ENCODE data around the gene CXXC5.

The CXXC5 gene

DNA sequence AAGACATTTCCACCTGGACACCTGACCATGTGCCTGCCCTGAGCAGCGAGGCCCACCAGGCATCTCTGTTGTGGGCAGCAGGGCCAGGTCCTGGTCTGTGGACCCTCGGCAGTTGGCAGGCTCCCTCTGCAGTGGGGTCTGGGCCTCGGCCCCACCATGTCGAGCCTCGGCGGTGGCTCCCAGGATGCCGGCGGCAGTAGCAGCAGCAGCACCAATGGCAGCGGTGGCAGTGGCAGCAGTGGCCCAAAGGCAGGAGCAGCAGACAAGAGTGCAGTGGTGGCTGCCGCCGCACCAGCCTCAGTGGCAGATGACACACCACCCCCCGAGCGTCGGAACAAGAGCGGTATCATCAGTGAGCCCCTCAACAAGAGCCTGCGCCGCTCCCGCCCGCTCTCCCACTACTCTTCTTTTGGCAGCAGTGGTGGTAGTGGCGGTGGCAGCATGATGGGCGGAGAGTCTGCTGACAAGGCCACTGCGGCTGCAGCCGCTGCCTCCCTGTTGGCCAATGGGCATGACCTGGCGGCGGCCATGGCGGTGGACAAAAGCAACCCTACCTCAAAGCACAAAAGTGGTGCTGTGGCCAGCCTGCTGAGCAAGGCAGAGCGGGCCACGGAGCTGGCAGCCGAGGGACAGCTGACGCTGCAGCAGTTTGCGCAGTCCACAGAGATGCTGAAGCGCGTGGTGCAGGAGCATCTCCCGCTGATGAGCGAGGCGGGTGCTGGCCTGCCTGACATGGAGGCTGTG lies 32.4 kb downstream of the CXXC5 start:
- DNase-seq (ENCODE audit: insufficient read length): no peak
- FAIRE-seq: no peak
- no peak for TF ChIP-seq POLR2AphosphoS5 (IDR thresholded peaks at IDR 0.05; ENCODE audit: low read depth, low read length)
- TF ChIP-seq TAF1 (IDR thresholded peaks at IDR 0.05; ENCODE audit: borderline replicate concordance, low read depth, low read length): no peak
- TF ChIP-seq POLR2A (IDR thresholded peaks at IDR 0.05; ENCODE audit: low read depth, low read length): no peak

DNA sequence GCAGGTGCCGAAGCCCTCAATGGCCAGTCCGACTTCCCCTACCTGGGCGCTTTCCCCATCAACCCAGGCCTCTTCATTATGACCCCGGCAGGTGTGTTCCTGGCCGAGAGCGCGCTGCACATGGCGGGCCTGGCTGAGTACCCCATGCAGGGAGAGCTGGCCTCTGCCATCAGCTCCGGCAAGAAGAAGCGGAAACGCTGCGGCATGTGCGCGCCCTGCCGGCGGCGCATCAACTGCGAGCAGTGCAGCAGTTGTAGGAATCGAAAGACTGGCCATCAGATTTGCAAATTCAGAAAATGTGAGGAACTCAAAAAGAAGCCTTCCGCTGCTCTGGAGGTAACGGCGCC lies 32.9 kb downstream of the CXXC5 start:
- FAIRE-seq (no peak), DNase-seq (ENCODE audit: insufficient read length) (no peak)
- TF ChIP-seq POLR2A (IDR thresholded peaks at IDR 0.05; ENCODE audit: low read depth, low read length) (no peak), POLR2AphosphoS5 (IDR thresholded peaks at IDR 0.05; ENCODE audit: low read depth, low read length) (no peak)

DNA sequence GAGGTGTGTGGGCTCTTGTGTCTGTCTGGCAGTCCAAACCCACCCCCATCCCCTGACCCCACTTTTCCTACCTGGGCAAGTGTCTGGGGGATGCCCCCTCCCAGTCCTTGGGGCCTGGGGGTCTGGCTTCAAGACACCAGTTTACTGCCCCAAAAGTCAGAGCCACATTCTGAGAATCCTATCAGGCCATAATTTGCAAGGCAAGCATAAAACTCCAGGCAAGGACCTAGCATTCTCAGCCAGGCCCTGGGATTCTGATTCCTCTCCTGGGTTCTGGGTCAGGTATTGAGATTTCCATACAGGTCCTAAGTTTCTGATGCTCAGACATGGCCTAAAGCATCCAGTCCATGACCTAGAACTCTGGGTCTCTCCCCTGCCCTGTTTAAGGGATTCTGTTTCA lies 33.3 kb downstream of the CXXC5 start:
- FAIRE-seq (no peak), DNase-seq (ENCODE audit: insufficient read length) (no peak)
- no peak for TF ChIP-seq POLR2AphosphoS5 (IDR thresholded peaks at IDR 0.05; ENCODE audit: low read depth, low read length)
- no peak for TF ChIP-seq POLR2A (IDR thresholded peaks at IDR 0.05; ENCODE audit: low read depth, low read length)

DNA sequence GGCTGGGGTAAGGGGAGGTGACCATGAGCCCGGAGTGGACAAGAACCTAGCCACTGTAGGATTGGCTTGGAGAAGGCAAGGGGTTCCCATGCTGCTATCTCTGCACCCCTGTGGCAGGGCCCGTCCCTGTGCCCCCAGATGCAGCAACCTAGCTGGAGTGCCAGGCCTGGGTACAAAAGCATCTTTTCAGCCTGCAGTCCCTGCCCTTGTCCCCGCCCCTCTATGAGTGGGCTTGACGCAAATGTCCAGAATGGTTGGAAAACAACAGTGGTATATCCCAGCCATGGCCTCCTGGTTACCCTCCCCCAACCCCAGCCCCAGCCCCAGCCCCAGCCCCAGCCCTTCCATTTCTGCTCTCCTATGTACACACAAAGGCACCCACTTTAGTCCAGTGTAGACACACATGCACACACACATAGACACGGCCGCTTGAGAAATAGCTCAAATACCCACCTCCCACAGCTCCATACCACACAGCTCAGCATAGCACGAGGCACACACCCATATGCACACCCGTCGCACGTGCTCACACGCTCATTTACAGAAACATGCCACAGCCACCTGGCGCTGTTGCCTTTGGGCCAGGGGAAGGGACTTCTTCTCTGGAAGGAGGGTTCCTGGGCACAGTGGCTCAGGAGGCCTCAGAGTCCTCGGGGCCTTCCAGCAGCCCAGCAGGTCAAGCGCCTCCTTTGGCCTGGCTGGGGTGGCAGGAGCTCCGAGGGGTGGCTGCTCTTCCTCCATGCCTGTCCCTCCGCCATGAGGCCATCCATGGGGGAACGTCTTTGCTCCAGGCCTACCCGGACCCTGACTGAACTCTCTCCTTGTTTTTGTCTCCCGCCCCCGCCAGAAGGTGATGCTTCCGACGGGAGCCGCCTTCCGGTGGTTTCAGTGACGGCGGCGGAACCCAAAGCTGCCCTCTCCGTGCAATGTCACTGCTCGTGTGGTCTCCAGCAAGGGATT lies 34.1 kb downstream of the CXXC5 start:
- TF ChIP-seq POLR2AphosphoS5 (IDR thresholded peaks at IDR 0.05; ENCODE audit: low read depth, low read length) (no peak), POLR2A (IDR thresholded peaks at IDR 0.05; ENCODE audit: low read depth, low read length) (no peak), TAF1 (IDR thresholded peaks at IDR 0.05; ENCODE audit: borderline replicate concordance, low read depth, low read length) (no peak)
- DNase-seq (ENCODE audit: insufficient read length): no peak
- no peak for FAIRE-seq

DNA sequence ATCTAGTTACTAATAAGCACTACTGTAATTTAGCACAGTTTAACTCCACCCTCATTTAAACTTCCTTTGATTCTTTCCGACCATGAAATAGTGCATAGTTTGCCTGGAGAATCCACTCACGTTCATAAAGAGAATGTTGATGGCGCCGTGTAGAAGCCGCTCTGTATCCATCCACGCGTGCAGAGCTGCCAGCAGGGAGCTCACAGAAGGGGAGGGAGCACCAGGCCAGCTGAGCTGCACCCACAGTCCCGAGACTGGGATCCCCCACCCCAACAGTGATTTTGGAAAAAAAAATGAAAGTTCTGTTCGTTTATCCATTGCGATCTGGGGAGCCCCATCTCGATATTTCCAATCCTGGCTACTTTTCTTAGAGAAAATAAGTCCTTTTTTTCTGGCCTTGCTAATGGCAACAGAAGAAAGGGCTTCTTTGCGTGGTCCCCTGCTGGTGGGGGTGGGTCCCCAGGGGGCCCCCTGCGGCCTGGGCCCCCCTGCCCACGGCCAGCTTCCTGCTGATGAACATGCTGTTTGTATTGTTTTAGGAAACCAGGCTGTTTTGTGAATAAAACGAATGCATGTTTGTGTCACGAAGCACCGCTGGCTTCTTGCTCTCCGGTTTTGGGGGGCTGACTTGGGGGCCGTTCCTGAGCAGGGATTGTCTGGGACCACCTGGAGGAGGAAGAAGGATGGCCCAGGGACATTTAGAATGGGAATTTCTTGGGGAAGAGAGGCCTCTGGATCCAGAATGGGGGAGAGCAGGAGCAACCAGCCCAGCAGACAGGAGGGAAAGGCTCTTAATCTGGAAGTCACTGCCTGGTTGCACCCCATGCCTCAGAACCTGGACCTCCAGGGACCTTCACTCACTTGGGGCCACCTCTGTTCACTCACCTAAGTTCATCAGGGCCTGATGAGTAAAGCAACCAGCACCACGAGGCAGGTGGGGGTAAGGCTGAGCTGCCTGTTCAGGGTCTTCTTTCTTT lies 35.4 kb downstream of the CXXC5 start:
- TF ChIP-seq POLR2AphosphoS5 (IDR thresholded peaks at IDR 0.05; ENCODE audit: low read depth, low read length) (no peak), TAF1 (IDR thresholded peaks at IDR 0.05; ENCODE audit: borderline replicate concordance, low read depth, low read length) (no peak), POLR2A (IDR thresholded peaks at IDR 0.05; ENCODE audit: low read depth, low read length) (no peak)
- no peak for DNase-seq (ENCODE audit: insufficient read length)
- no peak for FAIRE-seq

DNA sequence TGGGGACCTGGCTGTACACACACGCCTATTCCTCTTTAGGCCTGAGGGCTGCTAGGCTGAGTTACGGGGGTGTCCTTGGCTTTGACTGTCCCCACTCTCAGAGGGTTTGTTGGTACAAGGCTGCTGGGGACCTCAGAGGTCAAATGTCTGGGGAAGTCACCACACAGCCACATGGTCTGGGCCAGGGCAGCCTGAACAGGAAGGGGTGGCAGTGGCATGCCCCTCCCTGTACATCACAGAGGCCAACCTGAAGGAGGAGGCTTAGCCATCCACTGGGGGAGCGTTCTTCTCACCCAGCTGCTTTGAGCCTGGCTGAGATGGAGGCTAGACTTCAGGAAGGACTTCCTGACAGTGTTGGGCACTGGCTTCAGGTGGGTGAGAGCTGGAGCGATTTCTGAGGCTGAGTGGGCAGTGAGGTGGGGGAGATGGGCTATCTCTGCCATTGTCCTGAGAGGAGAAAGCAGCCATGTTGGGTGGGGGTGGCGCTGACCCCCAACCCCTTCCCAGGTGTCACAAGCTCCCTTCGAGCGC lies 36.3 kb downstream of the CXXC5 start:
- no peak for TF ChIP-seq TAF1 (IDR thresholded peaks at IDR 0.05; ENCODE audit: borderline replicate concordance, low read depth, low read length)
- TF ChIP-seq POLR2A (IDR thresholded peaks at IDR 0.05; ENCODE audit: low read depth, low read length): no peak
- TF ChIP-seq POLR2AphosphoS5 (IDR thresholded peaks at IDR 0.05; ENCODE audit: low read depth, low read length): no peak
- DNase-seq (ENCODE audit: insufficient read length) (no peak), FAIRE-seq (no peak)

DNA sequence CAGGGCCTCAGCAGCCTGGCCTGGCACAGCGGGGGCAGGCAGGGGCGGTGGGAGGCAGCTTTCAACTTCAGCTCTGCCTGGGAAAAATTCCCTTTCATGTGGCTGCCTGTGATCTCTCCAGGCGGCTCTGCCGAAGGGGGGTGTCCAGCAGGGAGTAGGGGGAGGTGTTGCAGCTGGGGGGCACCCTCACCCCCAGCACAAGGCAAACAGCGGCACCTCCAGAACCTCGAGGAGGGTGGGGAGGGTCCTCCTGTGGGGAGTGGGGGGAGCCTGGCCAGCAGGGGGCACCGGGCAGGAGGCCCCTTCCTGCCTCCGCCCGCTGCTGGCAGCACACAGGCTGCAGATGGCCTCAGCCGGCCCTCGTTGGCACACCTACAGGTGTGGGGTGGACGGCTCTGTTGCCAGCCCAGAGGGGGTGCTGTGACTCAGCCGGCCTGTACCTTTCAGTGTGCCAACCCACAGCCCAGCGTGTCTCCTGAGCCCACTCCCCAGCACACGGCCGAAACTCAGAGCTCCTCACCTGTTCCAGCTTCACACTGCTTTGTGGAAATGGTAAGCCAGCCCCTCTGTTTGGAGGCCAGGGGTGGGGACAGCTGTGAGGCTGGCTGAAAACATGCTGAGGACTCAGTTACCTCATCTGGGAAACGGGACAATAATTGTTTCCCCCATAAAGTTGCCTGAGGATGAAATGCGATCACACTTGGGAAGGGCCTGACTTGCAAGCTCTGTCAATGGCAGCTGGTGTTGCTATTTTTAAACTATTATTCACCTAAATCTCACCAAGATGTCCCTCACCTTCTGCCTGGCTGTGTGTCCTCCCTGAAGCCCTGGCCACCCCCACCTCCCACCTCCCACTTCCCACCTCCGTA lies 37.0 kb downstream of the CXXC5 start:
- no peak for FAIRE-seq
- no peak for DNase-seq (ENCODE audit: insufficient read length)
- TF ChIP-seq POLR2AphosphoS5 (IDR thresholded peaks at IDR 0.05; ENCODE audit: low read depth, low read length) (no peak; the same call in 1 of the 2 replicates), TAF1 (IDR thresholded peaks at IDR 0.05; ENCODE audit: borderline replicate concordance, low read depth, low read length) (no peak), POLR2A (IDR thresholded peaks at IDR 0.05; ENCODE audit: low read depth, low read length) (no peak)

DNA sequence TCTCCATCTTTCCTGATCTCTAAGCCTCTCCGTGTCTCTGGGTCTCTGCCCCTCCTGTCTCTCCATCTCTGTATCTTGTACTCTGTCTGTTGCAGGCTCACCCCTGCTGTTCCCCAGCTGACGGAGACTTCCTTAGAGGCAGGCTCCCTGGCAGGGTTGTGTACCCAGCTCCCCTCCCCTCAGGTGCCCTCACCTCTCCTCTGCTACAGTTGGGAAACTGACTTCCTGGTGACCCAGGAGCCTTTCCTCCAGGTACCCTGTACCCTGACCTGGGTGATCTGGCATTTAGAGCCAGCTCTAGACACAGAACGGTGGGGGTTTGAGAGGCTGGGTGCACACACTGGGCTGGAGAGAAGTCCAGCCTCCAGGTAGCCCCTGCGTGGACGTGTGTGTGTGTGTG lies 37.7 kb downstream of the CXXC5 start:
- TF ChIP-seq POLR2AphosphoS5 (IDR thresholded peaks at IDR 0.05; ENCODE audit: low read depth, low read length) (no peak), TAF1 (IDR thresholded peaks at IDR 0.05; ENCODE audit: borderline replicate concordance, low read depth, low read length) (no peak), POLR2A (IDR thresholded peaks at IDR 0.05; ENCODE audit: low read depth, low read length) (no peak)
- FAIRE-seq: no peak
- no peak for DNase-seq (ENCODE audit: insufficient read length)

DNA sequence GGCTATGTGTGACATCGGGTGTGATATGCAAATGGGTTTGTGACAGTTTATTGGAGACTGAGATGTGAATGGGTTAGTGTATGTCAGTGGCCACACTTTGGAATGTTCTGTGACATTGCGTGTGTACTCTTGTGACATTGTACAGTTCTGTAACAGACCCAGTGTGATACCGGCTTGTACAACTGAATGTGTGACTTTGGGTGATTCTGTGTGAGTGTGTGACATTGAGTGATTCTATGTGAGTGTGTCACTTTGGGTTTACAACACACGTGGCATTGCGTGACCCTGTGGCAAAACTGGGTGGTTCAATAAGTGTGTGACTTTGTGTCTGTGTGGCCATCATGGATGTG lies 38.2 kb downstream of the CXXC5 start:
- FAIRE-seq (no peak), DNase-seq (ENCODE audit: insufficient read length) (no peak)
- TF ChIP-seq POLR2AphosphoS5 (IDR thresholded peaks at IDR 0.05; ENCODE audit: low read depth, low read length) (no peak), TAF1 (IDR thresholded peaks at IDR 0.05; ENCODE audit: borderline replicate concordance, low read depth, low read length) (no peak), POLR2A (IDR thresholded peaks at IDR 0.05; ENCODE audit: low read depth, low read length) (no peak)

DNA sequence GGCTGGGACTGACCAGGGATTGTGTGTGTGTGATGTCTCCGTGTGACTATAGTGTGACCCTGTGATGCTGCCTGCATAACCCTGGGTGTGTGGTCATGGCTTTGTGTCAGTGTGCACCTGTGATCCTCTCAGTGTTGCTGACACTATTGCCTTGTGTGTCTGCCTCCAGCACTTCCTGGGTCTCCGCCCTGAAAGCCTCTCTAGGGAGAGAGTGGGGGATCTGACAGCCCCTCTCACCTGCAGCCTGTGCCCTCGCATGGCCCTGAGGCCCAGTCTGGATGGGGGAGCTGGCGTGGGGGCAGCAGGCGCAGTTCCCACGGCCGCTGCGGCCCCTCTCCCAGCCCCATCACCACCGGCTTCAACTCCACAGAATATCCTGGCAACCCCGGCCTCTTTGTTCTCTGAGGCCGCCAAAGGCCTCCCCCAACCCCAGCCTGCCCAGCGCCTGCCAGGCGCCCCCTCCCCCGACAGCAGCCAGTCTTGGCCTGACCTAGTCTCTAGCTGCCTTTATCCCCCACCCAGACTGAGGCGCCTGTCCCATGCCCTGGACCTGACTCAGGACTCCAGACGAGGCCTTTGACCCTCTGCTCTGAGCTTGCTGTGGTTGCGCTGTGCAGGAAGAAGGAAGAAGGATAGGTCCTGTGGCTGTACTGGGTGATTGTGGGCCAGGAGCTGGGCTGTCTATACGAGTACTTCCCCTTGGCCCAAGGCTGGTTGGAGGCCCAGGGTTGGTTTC lies 38.7 kb downstream of the CXXC5 start:
- no peak for DNase-seq (ENCODE audit: insufficient read length)
- TF ChIP-seq POLR2AphosphoS5 (IDR thresholded peaks at IDR 0.05; ENCODE audit: low read depth, low read length) (no peak), TAF1 (IDR thresholded peaks at IDR 0.05; ENCODE audit: borderline replicate concordance, low read depth, low read length) (no peak), POLR2A (IDR thresholded peaks at IDR 0.05; ENCODE audit: low read depth, low read length) (no peak)
- no peak for FAIRE-seq

Measured in GM12892 (cell line).